ENCODE results near the gene E2F7. TPM values are rescaled to one million over a fixed set of nuclear protein-coding genes. Genes with fewer than 3 reads are reported as not detected.
A peak's percentile ranks its signal among the peaks of the same experiment; 100 is the strongest.

The E2F7 gene
- total RNA-seq, 1 donor from 2014 or later, result 40.5 TPM

DNA sequence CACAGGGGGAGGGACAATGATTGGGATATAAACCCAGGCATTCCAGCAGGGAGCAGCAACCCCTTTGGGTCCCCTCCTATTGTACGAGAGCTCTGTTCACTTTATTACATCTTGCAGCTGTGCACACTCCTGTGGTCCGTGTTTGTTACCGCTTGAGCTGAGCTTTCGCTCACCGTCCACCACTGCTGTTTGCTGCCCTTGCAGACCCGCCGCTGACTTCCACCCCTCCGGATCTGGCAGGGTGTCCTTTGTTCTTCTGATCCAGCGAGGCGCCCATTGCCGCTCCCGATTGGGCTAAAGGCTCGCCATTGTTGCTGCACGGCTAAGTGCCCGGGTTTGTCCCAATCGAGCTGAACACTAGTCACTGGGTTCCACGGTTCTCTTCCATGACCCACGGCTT is 64.1 kb downstream of the E2F7 start:
- Histone ChIP-seq H3F3A (ENCODE audit: low read depth) (no peaks in the 10 kb centered on the region), H3K4me2 (no peak overlapping the region), H3K9me3 (ENCODE audit: low read depth) (no peaks in the 10 kb centered on the region), H3K9ac (no peak overlapping the region), H3K36me3 (no peaks in the 10 kb centered on the region), H4K20me1 (ENCODE audit: low read depth) (no peaks in the 10 kb centered on the region), H3K4me1 (no peaks in the 10 kb centered on the region), H3K27ac (no peak overlapping the region), H3K4me3 (no peak overlapping the region), H2AFZ (replicated peaks) (peak overlapping the region; percentile 61), H3K79me2 (ENCODE audit: low read depth) (no peaks in the 10 kb centered on the region), H3K27me3 (no peaks in the 10 kb centered on the region)
- Mint-ChIP-seq H3K27me3 (ENCODE audit: insufficient read depth, low read depth) (no peaks in the 10 kb centered on the region), H3K4me1 (peaks cover 2% of the 10 kb centered on the region), H3K27ac (no peak overlapping the region), H3K36me3 (no peaks in the 10 kb centered on the region), H3K9me3 (no peaks in the 10 kb centered on the region), H3K4me3 (no peak overlapping the region)
- no peak for TF ChIP-seq EZH2phosphoT487 (IDR thresholded peaks at IDR 0.05)
- no peak for TF ChIP-seq EZH2 (IDR thresholded peaks at IDR 0.05)
- TF ChIP-seq, protein P1, sequence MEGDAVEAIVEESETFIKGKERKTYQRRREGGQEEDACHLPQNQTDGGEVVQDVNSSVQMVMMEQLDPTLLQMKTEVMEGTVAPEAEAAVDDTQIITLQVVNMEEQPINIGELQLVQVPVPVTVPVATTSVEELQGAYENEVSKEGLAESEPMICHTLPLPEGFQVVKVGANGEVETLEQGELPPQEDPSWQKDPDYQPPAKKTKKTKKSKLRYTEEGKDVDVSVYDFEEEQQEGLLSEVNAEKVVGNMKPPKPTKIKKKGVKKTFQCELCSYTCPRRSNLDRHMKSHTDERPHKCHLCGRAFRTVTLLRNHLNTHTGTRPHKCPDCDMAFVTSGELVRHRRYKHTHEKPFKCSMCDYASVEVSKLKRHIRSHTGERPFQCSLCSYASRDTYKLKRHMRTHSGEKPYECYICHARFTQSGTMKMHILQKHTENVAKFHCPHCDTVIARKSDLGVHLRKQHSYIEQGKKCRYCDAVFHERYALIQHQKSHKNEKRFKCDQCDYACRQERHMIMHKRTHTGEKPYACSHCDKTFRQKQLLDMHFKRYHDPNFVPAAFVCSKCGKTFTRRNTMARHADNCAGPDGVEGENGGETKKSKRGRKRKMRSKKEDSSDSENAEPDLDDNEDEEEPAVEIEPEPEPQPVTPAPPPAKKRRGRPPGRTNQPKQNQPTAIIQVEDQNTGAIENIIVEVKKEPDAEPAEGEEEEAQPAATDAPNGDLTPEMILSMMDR (IDR thresholded peaks at IDR 0.05), result no peak
- no peak for DNase-seq (ENCODE audit: low spot score)

DNA sequence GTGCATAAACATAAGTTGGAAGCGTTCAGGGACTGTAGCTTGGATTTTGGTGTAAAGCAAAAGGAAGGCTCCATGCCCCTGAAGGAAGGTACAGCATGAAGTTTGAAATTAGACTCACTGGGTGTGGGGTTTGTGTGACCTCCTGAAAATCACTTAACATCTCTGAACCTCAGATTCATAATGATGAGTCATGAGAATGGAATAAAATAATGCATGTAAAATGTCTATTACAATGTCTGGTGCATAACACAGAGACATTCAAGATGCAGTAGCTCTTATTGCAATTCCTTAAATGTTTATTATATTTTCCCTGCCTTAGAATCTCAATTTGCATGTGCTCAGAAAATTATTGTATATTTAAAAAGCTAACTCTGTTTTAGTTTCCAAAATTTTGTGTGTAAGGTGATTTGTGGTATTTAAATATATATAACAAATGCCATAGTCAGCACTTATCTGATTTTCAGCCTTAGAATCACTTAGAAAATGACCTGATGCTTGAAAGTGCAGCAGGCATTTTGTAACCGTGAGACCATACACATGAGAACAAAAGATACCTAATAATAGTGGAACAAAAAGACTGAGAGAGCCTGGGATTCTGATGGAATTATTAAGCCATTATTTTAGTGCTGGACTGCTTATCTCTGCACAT is 66.3 kb downstream of the E2F7 start:
- Histone ChIP-seq H3K4me1 (no peaks in the 10 kb centered on the region), H3K4me2 (no peak overlapping the region), H3K9me3 (ENCODE audit: low read depth) (no peaks in the 10 kb centered on the region), H3K36me3 (no peaks in the 10 kb centered on the region), H3K4me3 (no peak overlapping the region), H3K79me2 (ENCODE audit: low read depth) (no peaks in the 10 kb centered on the region), H3K9ac (no peak overlapping the region), H3K27me3 (no peaks in the 10 kb centered on the region), H3F3A (ENCODE audit: low read depth) (no peaks in the 10 kb centered on the region), H3K27ac (no peak overlapping the region), H4K20me1 (ENCODE audit: low read depth) (no peaks in the 10 kb centered on the region), H2AFZ (replicated peaks) (no peak overlapping the region)
- no peak overlapping the region for H3K4me3 Mint-ChIP-seq
- no peak overlapping the region for H3K27ac Mint-ChIP-seq
- peaks cover 2% of the 10 kb centered on the region for H3K4me1 Mint-ChIP-seq
- H3K27me3 Mint-ChIP-seq (ENCODE audit: insufficient read depth, low read depth), result no peaks in the 10 kb centered on the region
- no peak for TF ChIP-seq EZH2 (IDR thresholded peaks at IDR 0.05)
- TF ChIP-seq, protein P1 (IDR thresholded peaks at IDR 0.05), result no peak
- TF ChIP-seq EZH2phosphoT487 (IDR thresholded peaks at IDR 0.05), result no peak
- no peaks in the 10 kb centered on the region for H3K9me3 Mint-ChIP-seq
- DNase-seq (ENCODE audit: low spot score), result no peak
- H3K36me3 Mint-ChIP-seq, result no peaks in the 10 kb centered on the region

DNA sequence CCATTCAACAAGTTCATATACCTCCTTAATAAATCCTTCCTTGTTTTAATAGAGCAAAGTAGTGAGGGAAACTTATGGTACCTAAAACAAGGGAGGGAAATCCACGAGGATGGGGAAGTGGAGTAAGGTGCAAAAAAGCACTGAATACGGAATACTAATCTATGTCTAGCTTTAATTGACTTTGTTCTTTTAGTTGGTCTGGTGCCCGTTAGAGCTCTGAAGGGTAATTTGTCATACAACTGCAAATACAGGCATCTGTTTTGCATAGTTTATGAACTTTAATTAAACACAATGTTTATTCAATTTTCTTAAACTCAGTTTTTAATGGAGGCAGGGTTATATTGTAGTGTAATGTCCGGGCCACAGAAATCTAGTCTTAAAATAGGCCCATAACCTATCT is 67.0 kb downstream of the E2F7 start:
- H3K9me3 ChIP-seq (ENCODE audit: low read depth), result no peaks in the 10 kb centered on the region
- H4K20me1 ChIP-seq (ENCODE audit: low read depth), result no peaks in the 10 kb centered on the region
- no peaks in the 10 kb centered on the region for H3K36me3 ChIP-seq
- no peak overlapping the region for H2AFZ ChIP-seq (replicated peaks)
- no peaks in the 10 kb centered on the region for H3F3A ChIP-seq (ENCODE audit: low read depth)
- H3K27me3 ChIP-seq, result no peaks in the 10 kb centered on the region
- H3K4me2 ChIP-seq, result no peak overlapping the region
- Mint-ChIP-seq H3K4me3 (no peak overlapping the region), H3K27ac (no peak overlapping the region), H3K27me3 (ENCODE audit: insufficient read depth, low read depth) (no peaks in the 10 kb centered on the region), H3K4me1 (peaks cover 2% of the 10 kb centered on the region), H3K9me3 (no peaks in the 10 kb centered on the region), H3K36me3 (no peaks in the 10 kb centered on the region)
- H3K4me3 ChIP-seq, result no peak overlapping the region
- no peak overlapping the region for H3K27ac ChIP-seq
- no peak overlapping the region for H3K9ac ChIP-seq
- no peak for DNase-seq (ENCODE audit: low spot score)
- no peaks in the 10 kb centered on the region for H3K79me2 ChIP-seq (ENCODE audit: low read depth)
- TF ChIP-seq, protein P1 (IDR thresholded peaks at IDR 0.05), result no peak
- TF ChIP-seq EZH2 (IDR thresholded peaks at IDR 0.05) (no peak), EZH2phosphoT487 (IDR thresholded peaks at IDR 0.05) (no peak)
- no peaks in the 10 kb centered on the region for H3K4me1 ChIP-seq

Data from neural progenitor cell (in vitro differentiated cells).